ENCODE data around the gene ALOX15. TPM values are rescaled to one million over a fixed set of nuclear protein-coding genes. Genes with fewer than 3 reads are reported as not detected.

The ALOX15 gene
- total RNA-seq, 1 experiment from 2014 or later = 1.8 TPM

DNA sequence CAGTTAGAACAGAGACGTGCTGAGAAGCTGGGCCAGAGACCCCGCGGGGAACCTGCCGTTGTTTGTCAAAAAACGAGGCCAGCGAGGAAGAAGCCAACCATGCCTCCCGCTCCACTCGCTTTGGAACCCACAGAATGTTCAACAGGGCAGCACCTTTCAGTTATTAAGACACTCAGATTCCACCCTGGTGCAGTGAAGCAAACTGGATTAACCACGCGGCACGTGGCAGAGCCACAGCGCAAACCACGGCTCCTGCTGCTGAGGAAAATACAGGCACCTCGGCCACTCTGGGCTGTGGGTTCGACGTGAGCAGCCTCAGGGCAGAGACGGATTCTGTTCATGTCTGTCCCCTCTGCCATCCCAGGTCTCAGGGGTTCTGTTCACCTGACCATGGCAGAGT is 24.4 kb downstream of the ALOX15 start:
- no peaks in the 10 kb centered on the region for H4K20me1 ChIP-seq (ENCODE audit: insufficient read depth)
- TF ChIP-seq, protein P1, sequence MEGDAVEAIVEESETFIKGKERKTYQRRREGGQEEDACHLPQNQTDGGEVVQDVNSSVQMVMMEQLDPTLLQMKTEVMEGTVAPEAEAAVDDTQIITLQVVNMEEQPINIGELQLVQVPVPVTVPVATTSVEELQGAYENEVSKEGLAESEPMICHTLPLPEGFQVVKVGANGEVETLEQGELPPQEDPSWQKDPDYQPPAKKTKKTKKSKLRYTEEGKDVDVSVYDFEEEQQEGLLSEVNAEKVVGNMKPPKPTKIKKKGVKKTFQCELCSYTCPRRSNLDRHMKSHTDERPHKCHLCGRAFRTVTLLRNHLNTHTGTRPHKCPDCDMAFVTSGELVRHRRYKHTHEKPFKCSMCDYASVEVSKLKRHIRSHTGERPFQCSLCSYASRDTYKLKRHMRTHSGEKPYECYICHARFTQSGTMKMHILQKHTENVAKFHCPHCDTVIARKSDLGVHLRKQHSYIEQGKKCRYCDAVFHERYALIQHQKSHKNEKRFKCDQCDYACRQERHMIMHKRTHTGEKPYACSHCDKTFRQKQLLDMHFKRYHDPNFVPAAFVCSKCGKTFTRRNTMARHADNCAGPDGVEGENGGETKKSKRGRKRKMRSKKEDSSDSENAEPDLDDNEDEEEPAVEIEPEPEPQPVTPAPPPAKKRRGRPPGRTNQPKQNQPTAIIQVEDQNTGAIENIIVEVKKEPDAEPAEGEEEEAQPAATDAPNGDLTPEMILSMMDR (conservative IDR thresholded peaks at IDR 0.05) = no peak
- TF ChIP-seq EZH2 (IDR thresholded peaks at IDR 0.05; ENCODE audit: low read depth) = no peak

GRCh38 chr17:4616476-4616875 is 25.0 kb downstream of the ALOX15 start:
- intact Hi-C loops (cut with micrococcal nuclease; ENCODE audit: unreplicated experiment) = no loop called here
- Histone ChIP-seq H3F3A (ENCODE audit: insufficient read depth, low read depth) (no peaks in the 10 kb centered on the region), H3K9me2 (ENCODE audit: insufficient read depth) (no peaks in the 10 kb centered on the region), H3K36me3 (ENCODE audit: low read depth) (no peaks in the 10 kb centered on the region), H3K27me3 (ENCODE audit: insufficient read depth, low read depth) (peaks cover 11% of the 10 kb centered on the region; the same call in 1 of the 2 replicates), H3K27ac (no peak overlapping the region), H3K4me1 (replicated peaks; ENCODE audit: insufficient read depth) (no peaks in the 10 kb centered on the region), H3K79me2 (ENCODE audit: low read depth) (no peaks in the 10 kb centered on the region), H3K4me2 (no peak overlapping the region), H3K9me3 (ENCODE audit: insufficient read depth, low read depth) (no peaks in the 10 kb centered on the region), H4K20me1 (ENCODE audit: insufficient read depth) (no peaks in the 10 kb centered on the region), H3K4me3 (no peak overlapping the region), H2AFZ (no peak overlapping the region)
- no peak for TF ChIP-seq EZH2 (IDR thresholded peaks at IDR 0.05; ENCODE audit: low read depth)
- TF ChIP-seq, protein P1 (conservative IDR thresholded peaks at IDR 0.05) = no peak
- CTCF ChIA-PET = no interaction called here
- BruUV-seq (replicated peaks) = no TSS peak
- POLR2A ChIA-PET (ENCODE audit: unreplicated experiment) = no interaction called here
- no peak for DNase-seq

More for the DNA sequence above, 24.4 kb downstream of the ALOX15 start:
- H3K27me3 ChIP-seq (ENCODE audit: insufficient read depth, low read depth) = peaks cover 15% of the 10 kb centered on the region; the same call in 1 of the 2 replicates
- ChIA-PET CTCF (no interaction called here), POLR2A (ENCODE audit: unreplicated experiment) (no interaction called here)
- H3K4me3 ChIP-seq = no peak overlapping the region
- H3K9me2 ChIP-seq (ENCODE audit: insufficient read depth) = no peaks in the 10 kb centered on the region
- H3K27ac ChIP-seq = no peak overlapping the region
- H3K9me3 ChIP-seq (ENCODE audit: insufficient read depth, low read depth) = no peaks in the 10 kb centered on the region
- intact Hi-C loops (cut with micrococcal nuclease; ENCODE audit: unreplicated experiment) = no loop called here
- no peak overlapping the region for H3K4me2 ChIP-seq
- H3K79me2 ChIP-seq (ENCODE audit: low read depth) = no peaks in the 10 kb centered on the region
- no peaks in the 10 kb centered on the region for H3F3A ChIP-seq (ENCODE audit: insufficient read depth, low read depth)
- H2AFZ ChIP-seq = no peak overlapping the region
- H3K4me1 ChIP-seq (replicated peaks; ENCODE audit: insufficient read depth) = no peaks in the 10 kb centered on the region
- DNase-seq = no peak
- no TSS peak for BruUV-seq (replicated peaks)
- no peaks in the 10 kb centered on the region for H3K36me3 ChIP-seq (ENCODE audit: low read depth)

DNA sequence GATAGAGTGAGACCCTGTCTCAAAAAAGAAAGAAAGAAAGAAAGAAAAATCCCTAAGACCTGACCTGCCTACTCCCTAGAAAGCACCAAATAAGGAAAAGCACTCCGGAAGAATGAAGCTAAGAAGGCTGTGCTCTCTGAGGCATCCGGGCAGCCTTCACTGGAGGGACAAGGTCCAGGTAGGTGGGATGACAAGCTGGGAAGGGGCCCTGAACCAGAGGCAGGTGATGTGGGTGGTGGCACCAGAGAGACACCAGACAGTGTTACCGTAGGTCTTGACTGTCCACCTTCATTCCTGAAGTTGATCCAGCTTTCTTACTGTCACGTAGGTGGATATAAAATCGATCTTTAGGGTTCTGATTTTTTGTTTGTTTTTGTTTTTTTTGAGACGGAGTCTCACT is 30.8 kb downstream of the ALOX15 start:
- Histone ChIP-seq H3K4me1 (replicated peaks; ENCODE audit: insufficient read depth) (no peaks in the 10 kb centered on the region), H3F3A (ENCODE audit: insufficient read depth, low read depth) (no peaks in the 10 kb centered on the region), H3K9me3 (ENCODE audit: insufficient read depth, low read depth) (no peaks in the 10 kb centered on the region), H3K27me3 (ENCODE audit: insufficient read depth, low read depth) (peaks cover 36% of the 10 kb centered on the region), H2AFZ (no peak overlapping the region), H4K20me1 (ENCODE audit: insufficient read depth) (no peaks in the 10 kb centered on the region), H3K36me3 (ENCODE audit: low read depth) (no peaks in the 10 kb centered on the region), H3K4me3 (no peak overlapping the region), H3K27ac (no peak overlapping the region), H3K9me2 (ENCODE audit: insufficient read depth) (no peaks in the 10 kb centered on the region), H3K4me2 (no peak overlapping the region), H3K79me2 (ENCODE audit: low read depth) (no peaks in the 10 kb centered on the region)
- CTCF ChIA-PET = no interaction called here
- POLR2A ChIA-PET (ENCODE audit: unreplicated experiment) = interaction anchor here (0.6 kb wide), 1 partner anchor 366 kb away, joined by 8 read pairs; no protein-coding TSS in a partner anchor
- no peak for DNase-seq
- no peak for TF ChIP-seq EZH2 (IDR thresholded peaks at IDR 0.05; ENCODE audit: low read depth)
- TF ChIP-seq, protein P1 (conservative IDR thresholded peaks at IDR 0.05) = no peak
- intact Hi-C loops (cut with micrococcal nuclease; ENCODE audit: unreplicated experiment) = no loop called here
- BruUV-seq (replicated peaks) = no TSS peak

Measured in PC-9 (cell line).